Measurements from ENCODE around the gene SDCBP2.

- TF ChIP-seq CTCF (IDR thresholded peaks at IDR 0.05; ENCODE audit: insufficient read depth, low read depth, low read length) (no peak), EZH2 (IDR thresholded peaks at IDR 0.05; ENCODE audit: insufficient read depth, low read length) (no peak)
Observed at GRCh38 chr20:1370548-1371110, 41.7 kb upstream of the SDCBP2 start.

Data from astrocyte (in vitro differentiated cells and primary cell).